Measurements from ENCODE around the gene TUBD1. TPM values are rescaled to one million over a fixed set of nuclear protein-coding genes. Genes with fewer than 3 reads are reported as not detected.
"Not testable (repeated sequence)": the region's sequence is repeated elsewhere in the genome, so short reads cannot be mapped to it uniquely, and the experiment has no call there.

The TUBD1 gene
- total RNA-seq, 1 experiment from 2014 or later = 12.6 TPM

- DNase-seq = peak; percentile 85
- peak; percentile 66 for TF ChIP-seq CTCF (IDR thresholded peaks at IDR 0.05; ENCODE audit: unreplicated experiment)
- CTCF ChIA-PET = interaction anchor here (0.7 to 1.8 kb wide), 6 partner anchors 9 to 682 kb away, joined by 5 to 13 read pairs (median 6); no protein-coding TSS in a partner anchor
- peak overlapping the region; percentile 20 for H3K4me3 Mint-ChIP-seq (ENCODE audit: low read depth, unreplicated experiment)
- BruUV-seq (replicated peaks) = no TSS peak
- peak overlapping the region; percentile 78 for H3K27ac Mint-ChIP-seq (ENCODE audit: unreplicated experiment)
- peaks cover 47% of the 10 kb centered on the region for H3K4me1 Mint-ChIP-seq (ENCODE audit: low read depth, unreplicated experiment)
- intact Hi-C loops (cut with micrococcal nuclease; ENCODE audit: unreplicated experiment) = loop anchor here (2.0 kb wide), 1 partner anchor 69 kb away; no protein-coding TSS in a partner anchor
- H3K36me3 Mint-ChIP-seq (ENCODE audit: insufficient read depth, unreplicated experiment) = peaks cover 56% of the 10 kb centered on the region
- H3K9me3 Mint-ChIP-seq (ENCODE audit: low read depth, unreplicated experiment) = no peaks in the 10 kb centered on the region
- no peaks in the 10 kb centered on the region for H3K27me3 Mint-ChIP-seq (ENCODE audit: unreplicated experiment)
These were observed 39.4 kb downstream of the TUBD1 start for GRCh38 chr17:59853168-59853918.

- Mint-ChIP-seq H3K4me3 (ENCODE audit: low read depth, unreplicated experiment) (peak overlapping the region; percentile 20), H3K36me3 (ENCODE audit: insufficient read depth, unreplicated experiment) (peaks cover 61% of the 10 kb centered on the region), H3K27ac (ENCODE audit: unreplicated experiment) (peak overlapping the region; percentile 78), H3K4me1 (ENCODE audit: low read depth, unreplicated experiment) (peaks cover 51% of the 10 kb centered on the region)
- TSS peak; percentile 54 for BruUV-seq (replicated peaks)
- CTCF ChIA-PET = interaction anchor here (1.0 to 1.8 kb wide), 3 partner anchors 8 to 99 kb away, joined by 5 to 13 read pairs (median 6); no protein-coding TSS in a partner anchor
- intact Hi-C loops (cut with micrococcal nuclease; ENCODE audit: unreplicated experiment) = loop anchor here (2.0 kb wide), 1 partner anchor 68 kb away; no protein-coding TSS in a partner anchor
- H3K27me3 Mint-ChIP-seq (ENCODE audit: unreplicated experiment); DNase-seq; H3K9me3 Mint-ChIP-seq (ENCODE audit: low read depth, unreplicated experiment): not testable (repeated sequence)
These were observed 39.9 kb downstream of the TUBD1 start for GRCh38 chr17:59852847-59853167.

GRCh38 chr17:59851439-59852375 lies 41.0 kb downstream of the TUBD1 start:
- DNase-seq = no peak
- H3K4me3 Mint-ChIP-seq (ENCODE audit: low read depth, unreplicated experiment) = no peak overlapping the region
- H3K36me3 Mint-ChIP-seq (ENCODE audit: insufficient read depth, unreplicated experiment) = peaks cover 65% of the 10 kb centered on the region
- H3K27ac Mint-ChIP-seq (ENCODE audit: unreplicated experiment) = peak overlapping the region; percentile 78
- no peak for TF ChIP-seq CTCF (IDR thresholded peaks at IDR 0.05; ENCODE audit: unreplicated experiment)
- H3K9me3 Mint-ChIP-seq (ENCODE audit: low read depth, unreplicated experiment) = no peaks in the 10 kb centered on the region
- H3K27me3 Mint-ChIP-seq (ENCODE audit: unreplicated experiment) = no peaks in the 10 kb centered on the region
- peaks cover 49% of the 10 kb centered on the region for H3K4me1 Mint-ChIP-seq (ENCODE audit: low read depth, unreplicated experiment)
- BruUV-seq (replicated peaks) = no TSS peak
- CTCF ChIA-PET = no interaction called here
- intact Hi-C loops (cut with micrococcal nuclease; ENCODE audit: unreplicated experiment) = loop anchor here (2.0 kb wide), 1 partner anchor 67 kb away; no protein-coding TSS in a partner anchor

GRCh38 chr17:59850311-59850710 lies 42.4 kb downstream of the TUBD1 start:
- H3K27me3 Mint-ChIP-seq (ENCODE audit: unreplicated experiment); intact Hi-C loops (cut with micrococcal nuclease; ENCODE audit: unreplicated experiment); BruUV-seq (replicated peaks); H3K9me3 Mint-ChIP-seq (ENCODE audit: low read depth, unreplicated experiment); DNase-seq: not testable (repeated sequence)
- peak overlapping the region; percentile 100 for H3K27ac Mint-ChIP-seq (ENCODE audit: unreplicated experiment)
- CTCF ChIA-PET = interaction anchor here (0.8 kb wide), 1 partner anchor 9 kb away, joined by 4 read pairs; no protein-coding TSS in a partner anchor
- peaks cover 73% of the 10 kb centered on the region for H3K36me3 Mint-ChIP-seq (ENCODE audit: insufficient read depth, unreplicated experiment)
- H3K4me1 Mint-ChIP-seq (ENCODE audit: low read depth, unreplicated experiment) = peaks cover 41% of the 10 kb centered on the region
- peak overlapping the region; percentile 32 for H3K4me3 Mint-ChIP-seq (ENCODE audit: low read depth, unreplicated experiment)

- no peaks in the 10 kb centered on the region for H3K27me3 Mint-ChIP-seq (ENCODE audit: unreplicated experiment)
- no peak for TF ChIP-seq CTCF (IDR thresholded peaks at IDR 0.05; ENCODE audit: unreplicated experiment)
- H3K27ac Mint-ChIP-seq (ENCODE audit: unreplicated experiment) = peak overlapping the region; percentile 100
- CTCF ChIA-PET = interaction anchor here (0.6 to 1.1 kb wide), 2 partner anchors 11 to 198 kb away, joined by 3 read pairs; no protein-coding TSS in a partner anchor
- H3K4me1 Mint-ChIP-seq (ENCODE audit: low read depth, unreplicated experiment) = peaks cover 39% of the 10 kb centered on the region
- BruUV-seq (replicated peaks) = no TSS peak
- peaks cover 75% of the 10 kb centered on the region for H3K36me3 Mint-ChIP-seq (ENCODE audit: insufficient read depth, unreplicated experiment)
- no peaks in the 10 kb centered on the region for H3K9me3 Mint-ChIP-seq (ENCODE audit: low read depth, unreplicated experiment)
- intact Hi-C loops (cut with micrococcal nuclease; ENCODE audit: unreplicated experiment) = no loop called here
- DNase-seq = peak; percentile 65
- no peak overlapping the region for H3K4me3 Mint-ChIP-seq (ENCODE audit: low read depth, unreplicated experiment)
These were observed 44.0 kb downstream of the TUBD1 start for GRCh38 chr17:59848778-59849177.

Data from Calu3 (cell line).